Uterus (tissue), 4 donors: ENCODE results near the gene DLEU7. TPM values are rescaled to one million over a fixed set of nuclear protein-coding genes. Genes with fewer than 3 reads are reported as not detected.

Source experiments
- DNase-seq, 2 donors: peaks; one replicate each; pipeline ENCODE4 v3.0.0-alpha.2; 2019 to 2020
- H3K27ac ChIP-seq, 2 donors: fragments of 200-600 bp; sonication (generic); 1 replicate in 1 of 2; 2 replicates in 1 of 2; pipeline ENCODE4 v1.5.1; 2016 to 2018
- H3K27me3 ChIP-seq, 2 donors: fragments of 200-600 bp; sonication (generic); one replicate each; pipeline ENCODE4 v1.5.1; 2018 to 2019; ENCODE audit warnings: control low read depth in 1 of 2
- H3K36me3 ChIP-seq, 2 donors: fragments of 200-600 bp; sonication (generic); one replicate each; pipeline ENCODE4 v1.5.1; 2019; ENCODE audit warnings: control low read depth in 1 of 2
- H3K4me1 ChIP-seq, 2 donors: fragments of 200-600 bp; sonication (generic); one replicate each; pipeline ENCODE4 v1.5.1; 2018 to 2019; ENCODE audit warnings: control low read depth in 1 of 2
- H3K4me3 ChIP-seq, 2 donors: fragments of 200-600 bp; sonication (generic); 1 replicate in 1 of 2; 2 replicates in 1 of 2; pipeline ENCODE4 v1.5.1; 2018 to 2019; ENCODE audit warnings: mild to moderate bottlenecking in 1 of 2
- H3K9me3 ChIP-seq, 2 donors: fragments of 200-600 bp; sonication (generic); one replicate each; pipeline ENCODE4 v1.5.1; 2019; ENCODE audit warnings: control low read depth in 1 of 2
- POLR2A ChIP-seq, 2 donors: fragments of 450-650 bp; IDR thresholded peaks; one replicate each; pipeline ENCODE4 v1.6.1; 2016; ENCODE audit warnings: antibody characterized with exemption in 2 of 2, mild to moderate bottlenecking in 1 of 2, moderate library complexity in 1 of 2
- intact Hi-C: fragments of 100-400 bp; cut with DNase I; formaldehyde crosslinking; loops from one replicate; pipeline ENCODE4 v1.15.1; 2023; ENCODE audit warnings: low total_unique reads
- total RNA-seq, 4 donors: library from RNA; depleted of rRNA in 3 of 4; stranded (reverse); fragments of >200 nt in 3 of 4; gene quantifications; one replicate each; pipeline versions ENCODE4 v1.1.0 to v1.2.4, GENCODE V29; 2014 to 2023
- TF ChIP-seq, protein P1 (sequence below), 4 experiments: fragments of 200-600 bp in 2 of 4; fragments of 450-650 bp in 2 of 4; sonication (generic) in 2 of 4; IDR thresholded peaks; one replicate each; pipeline ENCODE4 v1.5.1; 2016 to 2019; ENCODE audit warnings: antibody characterized with exemption in 4 of 4, mild to moderate bottlenecking in 2 of 4, moderate library complexity in 1 of 4
- donor health status: DM: yes; HTN: yes; CAD: no.

DLEU7 gene
- total RNA-seq, 4 donors from 2014 or later, result not detected

DNA sequence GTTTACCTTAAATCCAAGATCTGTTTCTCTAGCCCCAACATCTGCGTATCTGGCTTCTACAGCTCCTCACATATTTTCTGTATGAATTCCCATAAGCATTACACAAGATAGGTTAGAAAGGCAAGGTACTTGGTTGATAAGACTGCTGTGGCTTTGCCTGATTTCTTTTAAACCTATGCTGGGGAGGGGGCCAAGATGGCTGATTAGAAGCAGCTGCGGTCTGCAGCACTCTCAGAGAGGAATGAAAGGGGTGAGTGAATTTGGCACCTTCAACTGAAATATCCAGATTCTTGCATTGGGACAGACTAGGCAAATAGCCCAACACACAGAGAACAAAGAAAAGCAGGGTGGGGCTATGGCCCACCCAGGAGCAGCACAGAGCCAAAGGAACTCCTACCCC lies 12.2 kb upstream of the DLEU7 start:
- intact Hi-C loops, result no loop called here
- H3K36me3 ChIP-seq, result no peaks in the 10 kb centered on the region
- H3K4me1 ChIP-seq, result no peaks in the 10 kb centered on the region
- H3K9me3 ChIP-seq, result peaks cover 0 to 4% of the 10 kb centered on the region in 2 donors
- no peak overlapping the region for H3K27ac ChIP-seq
- TF ChIP-seq, protein P1, sequence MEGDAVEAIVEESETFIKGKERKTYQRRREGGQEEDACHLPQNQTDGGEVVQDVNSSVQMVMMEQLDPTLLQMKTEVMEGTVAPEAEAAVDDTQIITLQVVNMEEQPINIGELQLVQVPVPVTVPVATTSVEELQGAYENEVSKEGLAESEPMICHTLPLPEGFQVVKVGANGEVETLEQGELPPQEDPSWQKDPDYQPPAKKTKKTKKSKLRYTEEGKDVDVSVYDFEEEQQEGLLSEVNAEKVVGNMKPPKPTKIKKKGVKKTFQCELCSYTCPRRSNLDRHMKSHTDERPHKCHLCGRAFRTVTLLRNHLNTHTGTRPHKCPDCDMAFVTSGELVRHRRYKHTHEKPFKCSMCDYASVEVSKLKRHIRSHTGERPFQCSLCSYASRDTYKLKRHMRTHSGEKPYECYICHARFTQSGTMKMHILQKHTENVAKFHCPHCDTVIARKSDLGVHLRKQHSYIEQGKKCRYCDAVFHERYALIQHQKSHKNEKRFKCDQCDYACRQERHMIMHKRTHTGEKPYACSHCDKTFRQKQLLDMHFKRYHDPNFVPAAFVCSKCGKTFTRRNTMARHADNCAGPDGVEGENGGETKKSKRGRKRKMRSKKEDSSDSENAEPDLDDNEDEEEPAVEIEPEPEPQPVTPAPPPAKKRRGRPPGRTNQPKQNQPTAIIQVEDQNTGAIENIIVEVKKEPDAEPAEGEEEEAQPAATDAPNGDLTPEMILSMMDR (IDR thresholded peaks at IDR 0.05), result no peak
- TF ChIP-seq POLR2A (IDR thresholded peaks at IDR 0.05), result no peak
- no peaks in the 10 kb centered on the region for H3K27me3 ChIP-seq
- no peak overlapping the region for H3K4me3 ChIP-seq
- no peak for DNase-seq

DNA sequence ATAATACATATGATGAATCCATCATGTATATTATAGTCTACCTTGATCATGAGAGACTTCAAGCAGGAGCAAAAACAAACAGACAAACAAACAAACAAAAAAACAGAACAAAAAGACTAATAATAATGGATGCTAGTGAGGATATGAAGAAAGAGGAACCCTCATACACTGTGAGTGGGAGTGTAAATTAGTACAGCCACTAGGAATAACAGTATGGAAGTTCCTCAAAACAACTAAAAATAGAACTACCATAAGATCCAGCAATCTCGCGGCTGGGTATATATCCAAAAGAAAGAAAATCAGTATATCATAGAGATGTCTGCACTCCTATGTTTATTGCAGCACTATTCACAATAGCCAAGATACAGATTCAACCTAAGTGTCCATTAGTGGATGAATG lies 7.0 kb upstream of the DLEU7 start:
- intact Hi-C loops, result no loop called here
- DNase-seq, result no peak
- Histone ChIP-seq H3K36me3 (no peaks in the 10 kb centered on the region), H3K9me3 (no peaks in the 10 kb centered on the region), H3K27ac (no peak overlapping the region), H3K4me3 (no peak overlapping the region), H3K27me3 (no peaks in the 10 kb centered on the region), H3K4me1 (no peaks in the 10 kb centered on the region)
- no peak for TF ChIP-seq POLR2A (IDR thresholded peaks at IDR 0.05)
- TF ChIP-seq, protein P1 (IDR thresholded peaks at IDR 0.05), result no peak

DNA sequence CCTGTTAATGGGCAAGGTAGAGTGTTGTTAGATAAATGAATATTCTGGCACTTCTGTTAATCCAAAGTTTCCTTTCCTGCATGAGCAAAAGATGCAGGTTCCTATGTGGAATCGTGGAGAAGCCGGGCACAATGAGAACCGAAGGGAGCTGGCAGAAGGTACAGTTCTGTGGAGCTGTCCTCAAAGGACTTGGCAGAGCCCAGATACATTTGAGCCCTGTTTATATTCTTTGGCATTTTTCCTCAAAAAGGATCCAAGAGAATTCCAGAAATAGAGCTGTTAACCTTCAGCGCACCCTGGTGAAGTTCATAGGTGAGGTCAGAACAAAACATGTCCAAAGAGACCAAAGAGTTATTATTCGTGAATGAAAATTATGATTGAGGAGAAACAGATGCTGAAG lies 4.0 kb upstream of the DLEU7 start:
- no peaks in the 10 kb centered on the region for H3K4me1 ChIP-seq
- no peaks in the 10 kb centered on the region for H3K9me3 ChIP-seq
- no peak overlapping the region for H3K4me3 ChIP-seq
- H3K36me3 ChIP-seq, result no peaks in the 10 kb centered on the region
- H3K27me3 ChIP-seq, result no peaks in the 10 kb centered on the region
- H3K27ac ChIP-seq, result no peak overlapping the region
- intact Hi-C loops, result no loop called here
- no peak for TF ChIP-seq POLR2A (IDR thresholded peaks at IDR 0.05)
- TF ChIP-seq, protein P1 (IDR thresholded peaks at IDR 0.05), result no peak
- DNase-seq, result no peak

DNA sequence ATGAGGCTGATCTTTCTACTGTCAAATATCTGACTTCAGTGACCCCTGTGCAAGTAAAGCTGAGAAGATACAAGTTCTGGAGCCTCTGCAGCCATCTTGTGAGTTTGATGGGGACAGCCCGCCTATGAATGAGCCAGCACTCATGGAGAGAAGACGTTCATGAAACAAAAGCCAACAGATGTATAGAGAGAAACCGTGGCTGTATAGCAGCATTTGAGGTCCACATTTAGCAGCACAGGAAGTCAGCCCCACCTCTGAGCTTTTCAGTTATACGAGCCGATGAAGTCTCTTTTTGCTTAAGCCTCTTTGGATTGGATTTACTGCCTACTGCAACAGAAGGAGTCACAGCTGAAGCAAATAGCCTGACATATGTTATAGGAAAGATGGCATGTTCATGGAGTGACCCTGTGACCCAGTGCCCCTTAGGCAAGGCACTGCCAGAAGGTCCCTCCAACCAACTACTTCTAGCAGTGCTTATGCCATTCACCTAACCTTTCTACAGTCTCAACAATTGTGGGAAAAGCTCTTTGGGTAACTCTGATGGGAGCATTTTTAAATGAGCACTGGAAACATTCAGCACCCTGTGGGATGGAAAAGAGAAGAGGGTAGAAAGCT lies 3.5 kb upstream of the DLEU7 start:
- no peak for TF ChIP-seq POLR2A (IDR thresholded peaks at IDR 0.05)
- TF ChIP-seq, protein P1 (IDR thresholded peaks at IDR 0.05), result no peak
- DNase-seq, result no peak
- no peak overlapping the region for H3K4me3 ChIP-seq
- H3K9me3 ChIP-seq, result no peaks in the 10 kb centered on the region
- no peaks in the 10 kb centered on the region for H3K36me3 ChIP-seq
- intact Hi-C loops, result no loop called here
- no peaks in the 10 kb centered on the region for H3K27me3 ChIP-seq
- no peaks in the 10 kb centered on the region for H3K4me1 ChIP-seq
- H3K27ac ChIP-seq, result no peak overlapping the region

DNA sequence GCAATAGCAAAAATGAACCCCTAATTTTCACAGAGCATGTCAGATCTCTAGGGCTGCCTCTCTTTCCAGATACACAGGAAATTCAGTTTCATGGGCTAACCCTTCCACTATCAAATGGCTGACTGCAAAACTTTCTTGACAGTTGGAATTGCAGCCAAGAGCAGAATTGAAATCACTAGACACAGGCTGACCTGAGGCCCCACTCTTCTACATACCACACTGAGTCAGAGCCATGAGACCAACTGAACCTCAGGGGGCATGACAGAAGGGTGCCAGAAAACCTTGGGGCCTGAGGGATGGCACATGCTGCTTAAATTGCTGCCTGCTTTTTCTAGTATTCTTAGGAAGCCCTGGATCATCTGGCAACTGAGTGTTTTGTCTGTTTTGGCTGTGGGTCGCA lies 1.7 kb upstream of the DLEU7 start:
- DNase-seq, result no peak
- Histone ChIP-seq H3K4me3 (no peak overlapping the region), H3K4me1 (no peaks in the 10 kb centered on the region), H3K27me3 (no peaks in the 10 kb centered on the region), H3K36me3 (no peaks in the 10 kb centered on the region), H3K27ac (no peak overlapping the region), H3K9me3 (no peaks in the 10 kb centered on the region)
- TF ChIP-seq POLR2A (IDR thresholded peaks at IDR 0.05), result no peak
- TF ChIP-seq, protein P1 (IDR thresholded peaks at IDR 0.05), result no peak
- intact Hi-C loops, result no loop called here
